GM23338 (cell line): Measurements from ENCODE around the gene PRR35.

Source experiments
- CTCF ChIP-seq, 2 experiments: fragments of 200-600 bp in 1 of 2; sonication (generic) in 1 of 2; conservative IDR thresholded peaks; 2 replicates each; pipeline versions ENCODE4 v1.5.1 to v1.6.1; 2016 to 2017; ENCODE audit warnings: antibody characterized with exemption in 2 of 2, low read depth in 2 of 2, mild to moderate bottlenecking in 2 of 2, moderate library complexity in 1 of 2
- EZH2 ChIP-seq: fragments of 200-600 bp; sonication (generic); IDR thresholded peaks from one replicate; pipeline ENCODE4 v1.8.0; 2017; ENCODE audit warnings: antibody characterized with exemption, mild to moderate bottlenecking, low read depth; ENCODE audit not compliant: unreplicated experiment
- EZH2phosphoT487 ChIP-seq: fragments of 200-600 bp; sonication (generic); IDR thresholded peaks from one replicate; pipeline ENCODE4 v1.8.1; 2018; ENCODE audit warnings: antibody characterized with exemption; ENCODE audit not compliant: unreplicated experiment
- JUNB ChIP-seq: IDR thresholded peaks from one replicate; pipeline ENCODE4 v1.6.1; 2016; ENCODE audit warnings: antibody characterized with exemption; ENCODE audit not compliant: unreplicated experiment
- POLR2AphosphoS5 ChIP-seq: IDR thresholded peaks from 2 replicates; pipeline ENCODE4 v1.6.1; 2016; ENCODE audit warnings: antibody characterized with exemption, low read depth

- TF ChIP-seq JUNB: no peak
- TF ChIP-seq CTCF (conservative IDR thresholded peaks at IDR 0.05; ENCODE audit: low read depth in 2 of 2): no peak
- no peak for TF ChIP-seq EZH2phosphoT487
- TF ChIP-seq POLR2AphosphoS5: no peak
- TF ChIP-seq EZH2: no peak
These were observed 35.7 kb upstream of the PRR35 start for GRCh38 chr16:524274-525040.
